ENCODE results near the gene ZFP36L1. TPM values are rescaled to one million over a fixed set of nuclear protein-coding genes. Genes with fewer than 3 reads are reported as not detected.

Gene ZFP36L1
- 100 to 1,000 TPM; 123 to 253 (median 233) TPM for total RNA-seq
- 78.4 TPM for total RNA-seq (2013)
- 64.4 to 344 (median 133) reads per million in 29 experiments for total RNA-seq

- peak; percentile 85 to 97 (median 91) for DNase-seq
- H3K9me3 Mint-ChIP-seq: no peaks in the 10 kb centered on the region
- H3K27me3 ChIP-seq (replicated peaks in 1 of 2; ENCODE audit: control insufficient read depth in 2 of 2, extremely low read depth in 1 of 2, insufficient read depth in 2 of 2, low read length in 1 of 2): no peaks in the 10 kb centered on the region
- 0% methylated on average over 21 of the region's 51 CpGs for WGBS (ENCODE audit: insufficient coverage)
- no peaks in the 10 kb centered on the region for H3K27me3 Mint-ChIP-seq
- ChIA-PET CTCF (interaction anchor here (0.6 to 7.1 kb wide), 10 partner anchors 12 to 1434 kb away, joined by 3 to 95 read pairs (median 4); partner anchors contain the start of gene ATP6V1D (in 1 of the 2)), POLR2A (interaction anchor here (0.6 to 2.9 kb wide), 12 partner anchors 13 to 543 kb away, joined by 3 to 26 read pairs (median 10); no protein-coding TSS in a partner anchor)
- peaks cover 12 to 48% of the 10 kb centered on the region in 2 experiments for H3K4me1 ChIP-seq (ENCODE audit: control insufficient read depth in 1 of 2, extremely low read depth in 1 of 2, insufficient read depth in 2 of 2, low read length in 2 of 2)
- H3K4me1 Mint-ChIP-seq: peaks cover 35 to 60% (median 43%) of the 10 kb centered on the region in 3 donors
- H3K4me3 ChIP-seq (ENCODE audit: control insufficient read depth in 1 of 2, extremely low read depth in 1 of 2, low read length in 1 of 2): peak within 1 kb of the TSS; percentile 95 to 100
- H3K27ac ChIP-seq (ENCODE audit: low read length): peak within 1 kb of the TSS; percentile 100
- H3K36me3 Mint-ChIP-seq: peaks cover 33% of the 10 kb centered on the region
- peak within 1 kb of the TSS; percentile 91 to 98 (median 96) for H3K4me3 Mint-ChIP-seq
- H3K9me3 ChIP-seq: no peaks in the 10 kb centered on the region
- peak; percentile 30 to 49 (median 36) for ATAC-seq (replicated peaks in 1 of 4)
- H3K36me3 ChIP-seq (ENCODE audit: control insufficient read depth in 2 of 2, extremely low read depth in 1 of 2, insufficient read depth in 1 of 2, low read length in 1 of 2): peaks cover 0 to 23% of the 10 kb centered on the region in 2 donors
- peak within 1 kb of the TSS; percentile 99 for H3K27ac Mint-ChIP-seq
These were observed at the start of gene ZFP36L1 for GRCh38 chr14:68792979-68793733. Gene ZFP36L1 (minus strand): TSS chr14:68793067. CDS start chr14:68792938, 129 bp downstream.

- POLR2A ChIA-PET: interaction anchor here in 1 of 2 donors (0.5 kb wide), 1 partner anchor 593 kb away, joined by 3 read pairs; no protein-coding TSS in a partner anchor
- ATAC-seq (replicated peaks in 1 of 4) (no peak), DNase-seq (no peak)
- Mint-ChIP-seq H3K4me1 (peaks cover 19 to 32% (median 20%) of the 10 kb centered on the region in 3 donors), H3K27ac (no peak overlapping the region), H3K9me3 (no peaks in the 10 kb centered on the region), H3K36me3 (peaks cover 8% of the 10 kb centered on the region), H3K27me3 (peaks cover 0 to 8% of the 10 kb centered on the region in 2 donors), H3K4me3 (no peak overlapping the region)
- Histone ChIP-seq H3K36me3 (ENCODE audit: control insufficient read depth in 2 of 2, extremely low read depth in 1 of 2, insufficient read depth in 1 of 2, low read length in 1 of 2) (no peaks in the 10 kb centered on the region), H3K4me1 (ENCODE audit: control insufficient read depth in 1 of 2, extremely low read depth in 1 of 2, insufficient read depth in 2 of 2, low read length in 2 of 2) (peaks cover 6 to 19% of the 10 kb centered on the region in 2 experiments), H3K27me3 (replicated peaks in 1 of 2; ENCODE audit: control insufficient read depth in 2 of 2, extremely low read depth in 1 of 2, insufficient read depth in 2 of 2, low read length in 1 of 2) (peaks cover 0 to 11% of the 10 kb centered on the region in 2 experiments), H3K27ac (ENCODE audit: low read length) (no peak overlapping the region), H3K4me3 (ENCODE audit: control insufficient read depth in 1 of 2, extremely low read depth in 1 of 2, low read length in 1 of 2) (no peak overlapping the region), H3K9me3 (peaks cover 1% of the 10 kb centered on the region)
- CTCF ChIA-PET: interaction anchor here (0.6 to 2.6 kb wide), 4 partner anchors 714 to 958 kb away, joined by 3 to 10 read pairs (median 4); no protein-coding TSS in a partner anchor
- 90% methylated on average over 3 of the region's 5 CpGs for WGBS (ENCODE audit: insufficient coverage)
These were observed 49.4 kb upstream of the ZFP36L1 start for GRCh38 chr14:68842298-68842697.

- Mint-ChIP-seq H3K36me3 (peaks cover 15% of the 10 kb centered on the region), H3K4me3 (no peak overlapping the region), H3K27me3 (peaks cover 0 to 8% of the 10 kb centered on the region in 2 donors), H3K9me3 (peaks cover 4 to 6% (median 5%) of the 10 kb centered on the region in 3 donors), H3K27ac (peak overlapping the region; percentile 7 to 36), H3K4me1 (peaks cover 19 to 32% (median 20%) of the 10 kb centered on the region in 3 donors)
- peak in 2 of 4 experiments; percentile 34 to 60 for ATAC-seq (replicated peaks in 1 of 4)
- H3K4me1 ChIP-seq (ENCODE audit: control insufficient read depth in 1 of 2, extremely low read depth in 1 of 2, insufficient read depth in 2 of 2, low read length in 2 of 2): peaks cover 6 to 19% of the 10 kb centered on the region in 2 experiments
- peak overlapping the region; percentile 19 for H3K27ac ChIP-seq (ENCODE audit: low read length)
- DNase-seq: peak in 6 of 35 experiments; percentile 24 to 43 (median 36)
- H3K9me3 ChIP-seq: peaks cover 7% of the 10 kb centered on the region
- ChIA-PET POLR2A (no interaction called here), CTCF (interaction anchor here in 1 of 2 donors (0.6 kb wide), 1 partner anchor 9 kb away, joined by 3 read pairs; no protein-coding TSS in a partner anchor)
- H3K27me3 ChIP-seq (replicated peaks in 1 of 2; ENCODE audit: control insufficient read depth in 2 of 2, extremely low read depth in 1 of 2, insufficient read depth in 2 of 2, low read length in 1 of 2): peaks cover 0 to 11% of the 10 kb centered on the region in 2 experiments
- H3K36me3 ChIP-seq (ENCODE audit: control insufficient read depth in 2 of 2, extremely low read depth in 1 of 2, insufficient read depth in 1 of 2, low read length in 1 of 2): no peaks in the 10 kb centered on the region
- no CpG with 5 or more reads among the region's 6 CpGs for WGBS (ENCODE audit: insufficient coverage)
- H3K4me3 ChIP-seq (ENCODE audit: control insufficient read depth in 1 of 2, extremely low read depth in 1 of 2, low read length in 1 of 2): no peak overlapping the region
These were observed 48.3 kb upstream of the ZFP36L1 start for GRCh38 chr14:68841016-68841809.

- no peak overlapping the region for H3K27ac Mint-ChIP-seq
- CTCF ChIA-PET: interaction anchor here in 1 of 2 donors (0.6 kb wide), 1 partner anchor 8 kb away, joined by 3 read pairs; no protein-coding TSS in a partner anchor
These were observed 47.6 kb upstream of the ZFP36L1 start for GRCh38 chr14:68840454-68840853.

GRCh38 chr14:68836082-68836481, 43.2 kb upstream of the ZFP36L1 start:
- no CpG with 5 or more reads among the region's 1 CpG for WGBS (ENCODE audit: insufficient coverage)
- H3K36me3 Mint-ChIP-seq: peaks cover 23% of the 10 kb centered on the region

More at GRCh38 chr14:68840454-68840853, 47.6 kb upstream of the ZFP36L1 start:
- ATAC-seq (replicated peaks in 1 of 4) (no peak), DNase-seq (no peak)
- Mint-ChIP-seq H3K27me3 (peaks cover 0 to 8% of the 10 kb centered on the region in 2 donors), H3K4me1 (peaks cover 19 to 35% (median 20%) of the 10 kb centered on the region in 3 donors), H3K36me3 (peaks cover 22% of the 10 kb centered on the region), H3K9me3 (peaks cover 12 to 13% (median 13%) of the 10 kb centered on the region in 3 donors), H3K4me3 (no peak overlapping the region)
- no peak overlapping the region for H3K4me3 ChIP-seq (ENCODE audit: control insufficient read depth in 1 of 2, extremely low read depth in 1 of 2, low read length in 1 of 2)
- H3K4me1 ChIP-seq (ENCODE audit: control insufficient read depth in 1 of 2, extremely low read depth in 1 of 2, insufficient read depth in 2 of 2, low read length in 2 of 2): peaks cover 6 to 19% of the 10 kb centered on the region in 2 experiments
- no peak overlapping the region for H3K27ac ChIP-seq (ENCODE audit: low read length)
- H3K9me3 ChIP-seq: peaks cover 10% of the 10 kb centered on the region
- no CpG with 5 or more reads among the region's 2 CpGs for WGBS (ENCODE audit: insufficient coverage)
- POLR2A ChIA-PET: no interaction called here
- H3K27me3 ChIP-seq (replicated peaks in 1 of 2; ENCODE audit: control insufficient read depth in 2 of 2, extremely low read depth in 1 of 2, insufficient read depth in 2 of 2, low read length in 1 of 2): peaks cover 0 to 11% of the 10 kb centered on the region in 2 experiments
- H3K36me3 ChIP-seq (ENCODE audit: control insufficient read depth in 2 of 2, extremely low read depth in 1 of 2, insufficient read depth in 1 of 2, low read length in 1 of 2): no peaks in the 10 kb centered on the region

More at GRCh38 chr14:68836082-68836481, 43.2 kb upstream of the ZFP36L1 start:
- H3K4me1 Mint-ChIP-seq: peaks cover under 1 to 11% (median 2%) of the 10 kb centered on the region in 3 donors
- Histone ChIP-seq H3K4me1 (ENCODE audit: control insufficient read depth in 1 of 2, extremely low read depth in 1 of 2, insufficient read depth in 2 of 2, low read length in 2 of 2) (peaks cover 1 to 4% of the 10 kb centered on the region in 2 experiments), H3K27ac (ENCODE audit: low read length) (no peak overlapping the region), H3K36me3 (ENCODE audit: control insufficient read depth in 2 of 2, extremely low read depth in 1 of 2, insufficient read depth in 1 of 2, low read length in 1 of 2) (no peaks in the 10 kb centered on the region), H3K4me3 (ENCODE audit: control insufficient read depth in 1 of 2, extremely low read depth in 1 of 2, low read length in 1 of 2) (no peak overlapping the region), H3K27me3 (replicated peaks in 1 of 2; ENCODE audit: control insufficient read depth in 2 of 2, extremely low read depth in 1 of 2, insufficient read depth in 2 of 2, low read length in 1 of 2) (no peaks in the 10 kb centered on the region), H3K9me3 (peaks cover 13% of the 10 kb centered on the region)
- ATAC-seq (replicated peaks in 1 of 4): no peak
- peaks cover 13 to 26% (median 17%) of the 10 kb centered on the region in 3 donors for H3K9me3 Mint-ChIP-seq
- no peak overlapping the region for H3K4me3 Mint-ChIP-seq
- ChIA-PET CTCF (no interaction called here), POLR2A (no interaction called here)
- H3K27ac Mint-ChIP-seq: no peak overlapping the region
- DNase-seq: no peak
- H3K27me3 Mint-ChIP-seq: no peaks in the 10 kb centered on the region
